Activated CD8-positive, alpha-beta T cell treated with anti-CD3 and anti-CD28 coated beads, Interleukin-2, amount 10 ng/mL, durations not matched to agents 7 days and 5 days (primary cell): ENCODE measurements around the gene MID1. TPM values are rescaled to one million over a fixed set of nuclear protein-coding genes. Genes with fewer than 3 reads are reported as not detected.

Experiments used
- ATAC-seq: fragments of 150-1000 bp; cut with Tn5 transposase; one replicate; pipeline ENCODE4 v1.10.0; 2021; ENCODE audit warnings: moderate library complexity
- CTCF ChIA-PET: fragments of 350-600 bp; sonication (Branson Sonifier 250); formaldehyde crosslinking; loops from one replicate; lab custom pipeline; 2021; ENCODE audit warnings: antibody characterized with exemption; lab: Charles Lee
- POLR2A ChIA-PET: fragments of 350-600 bp; sonication (Branson Sonifier 250); formaldehyde crosslinking; loops from one replicate; lab custom pipeline; 2021; ENCODE audit warnings: antibody characterized with exemption; lab: Charles Lee
- DNase-seq: peaks from one replicate; pipeline ENCODE4 v3.0.0-alpha.2; 2020
- H3K27ac Mint-ChIP-seq: one replicate; pipeline ENCODE4 v1.8.0; 2021; ENCODE audit warnings: mild to moderate bottlenecking, mixed read lengths
- H3K27me3 Mint-ChIP-seq: one replicate; pipeline ENCODE4 v1.8.0; 2021; ENCODE audit warnings: low read depth, mixed read lengths
- H3K36me3 Mint-ChIP-seq: one replicate; pipeline ENCODE4 v1.8.0; 2021; ENCODE audit warnings: low read depth, mixed read lengths
- H3K4me1 Mint-ChIP-seq: one replicate; pipeline ENCODE4 v1.8.0; 2021; ENCODE audit warnings: low read depth, mixed read lengths
- H3K4me3 Mint-ChIP-seq: one replicate; pipeline ENCODE4 v1.8.0; 2021; ENCODE audit warnings: mild to moderate bottlenecking, mixed read lengths
- H3K9me3 Mint-ChIP-seq: one replicate; pipeline ENCODE4 v1.8.0; 2022; ENCODE audit warnings: mixed read lengths; ENCODE audit not compliant: insufficient read depth
- total RNA-seq, 2 experiments: library from RNA; stranded (reverse); gene quantifications; one replicate each; pipeline ENCODE4 v1.2.3, GENCODE V29; 2021

The MID1 gene
- total RNA-seq, 2 experiments from 2014 or later: 0.11 to 0.23 TPM

GRCh38 chrX:10447564-10448214, 172.7 kb downstream of the MID1 start:
- ChIA-PET POLR2A (no interaction called here), CTCF (no interaction called here)
- no peak for ATAC-seq
- no peak overlapping the region for H3K27ac Mint-ChIP-seq
- H3K4me3 Mint-ChIP-seq: no peak overlapping the region
- H3K9me3 Mint-ChIP-seq: no peaks in the 10 kb centered on the region
- DNase-seq: no peak
- no peaks in the 10 kb centered on the region for H3K36me3 Mint-ChIP-seq
- no peaks in the 10 kb centered on the region for H3K4me1 Mint-ChIP-seq
- H3K27me3 Mint-ChIP-seq: no peaks in the 10 kb centered on the region

GRCh38 chrX:10444204-10444603, 176.2 kb downstream of the MID1 start:
- DNase-seq: no peak
- no peak overlapping the region for H3K4me3 Mint-ChIP-seq
- ATAC-seq: no peak

GRCh38 chrX:10441464-10441863, 178.9 kb downstream of the MID1 start:
- ChIA-PET POLR2A (no interaction called here), CTCF (no interaction called here)
- Mint-ChIP-seq H3K9me3 (no peaks in the 10 kb centered on the region), H3K27me3 (no peaks in the 10 kb centered on the region), H3K4me1 (no peaks in the 10 kb centered on the region), H3K36me3 (no peaks in the 10 kb centered on the region), H3K27ac (no peak overlapping the region), H3K4me3 (no peak overlapping the region)
- ATAC-seq (no peak), DNase-seq (no peak)

More at GRCh38 chrX:10444204-10444603, 176.2 kb downstream of the MID1 start:
- POLR2A ChIA-PET: no interaction called here
- Mint-ChIP-seq H3K27me3 (no peaks in the 10 kb centered on the region), H3K36me3 (no peaks in the 10 kb centered on the region), H3K4me1 (no peaks in the 10 kb centered on the region), H3K9me3 (no peaks in the 10 kb centered on the region), H3K27ac (no peak overlapping the region)
- CTCF ChIA-PET: no interaction called here

GRCh38 chrX:10433296-10433965, 187.0 kb downstream of the MID1 start:
- ATAC-seq (no peak), DNase-seq (no peak)
- H3K27ac Mint-ChIP-seq: no peak overlapping the region
- H3K4me3 Mint-ChIP-seq: no peak overlapping the region
- no peaks in the 10 kb centered on the region for H3K4me1 Mint-ChIP-seq
- no peaks in the 10 kb centered on the region for H3K27me3 Mint-ChIP-seq
- H3K36me3 Mint-ChIP-seq: no peaks in the 10 kb centered on the region
- H3K9me3 Mint-ChIP-seq: no peaks in the 10 kb centered on the region
- ChIA-PET CTCF (no interaction called here), POLR2A (interaction anchor here (0.6 kb wide), 1 partner anchor 73 kb away, joined by 3 read pairs; no protein-coding TSS in a partner anchor)

- DNase-seq (no peak), ATAC-seq (no peak)
- ChIA-PET CTCF (no interaction called here), POLR2A (no interaction called here)
- Mint-ChIP-seq H3K4me3 (no peak overlapping the region), H3K4me1 (no peaks in the 10 kb centered on the region), H3K27ac (no peak overlapping the region), H3K9me3 (no peaks in the 10 kb centered on the region), H3K27me3 (no peaks in the 10 kb centered on the region), H3K36me3 (no peaks in the 10 kb centered on the region)
Observed at GRCh38 chrX:10429908-10430307, 190.5 kb downstream of the MID1 start.

- H3K36me3 Mint-ChIP-seq: no peaks in the 10 kb centered on the region
- no peak overlapping the region for H3K27ac Mint-ChIP-seq
- ATAC-seq: no peak
- H3K4me1 Mint-ChIP-seq: no peaks in the 10 kb centered on the region
- DNase-seq: no peak
- H3K27me3 Mint-ChIP-seq: no peaks in the 10 kb centered on the region
- H3K9me3 Mint-ChIP-seq: no peaks in the 10 kb centered on the region
- H3K4me3 Mint-ChIP-seq: no peak overlapping the region
- ChIA-PET POLR2A (no interaction called here), CTCF (no interaction called here)
Observed at GRCh38 chrX:10427249-10427648, 193.1 kb downstream of the MID1 start.

GRCh38 chrX:10423716-10424115, 196.7 kb downstream of the MID1 start:
- H3K9me3 Mint-ChIP-seq: no peaks in the 10 kb centered on the region
- no peaks in the 10 kb centered on the region for H3K4me1 Mint-ChIP-seq
- ChIA-PET CTCF (no interaction called here), POLR2A (no interaction called here)
- no peaks in the 10 kb centered on the region for H3K36me3 Mint-ChIP-seq
- no peak overlapping the region for H3K4me3 Mint-ChIP-seq
- no peak overlapping the region for H3K27ac Mint-ChIP-seq
- ATAC-seq: no peak
- DNase-seq: no peak
- no peaks in the 10 kb centered on the region for H3K27me3 Mint-ChIP-seq

GRCh38 chrX:10420134-10420533, 200.3 kb downstream of the MID1 start:
- ATAC-seq (no peak), DNase-seq (no peak)
- Mint-ChIP-seq H3K36me3 (no peaks in the 10 kb centered on the region), H3K27me3 (no peaks in the 10 kb centered on the region), H3K9me3 (no peaks in the 10 kb centered on the region), H3K4me3 (no peak overlapping the region), H3K4me1 (no peaks in the 10 kb centered on the region), H3K27ac (no peak overlapping the region)
- ChIA-PET CTCF (no interaction called here), POLR2A (no interaction called here)

- H3K27ac Mint-ChIP-seq: no peak overlapping the region
- no peaks in the 10 kb centered on the region for H3K36me3 Mint-ChIP-seq
Observed at GRCh38 chrX:10416424-10416823, 204.0 kb downstream of the MID1 start.

GRCh38 chrX:10415306-10416001, 204.9 kb downstream of the MID1 start:
- H3K4me3 Mint-ChIP-seq: no peak overlapping the region
- no peak for DNase-seq
- no peaks in the 10 kb centered on the region for H3K9me3 Mint-ChIP-seq
- POLR2A ChIA-PET: no interaction called here
- CTCF ChIA-PET: no interaction called here
- H3K27me3 Mint-ChIP-seq: no peaks in the 10 kb centered on the region
- no peak overlapping the region for H3K27ac Mint-ChIP-seq
- H3K36me3 Mint-ChIP-seq: no peaks in the 10 kb centered on the region
- H3K4me1 Mint-ChIP-seq: no peaks in the 10 kb centered on the region
- no peak for ATAC-seq

More at GRCh38 chrX:10416424-10416823, 204.0 kb downstream of the MID1 start:
- no peak overlapping the region for H3K4me3 Mint-ChIP-seq
- ChIA-PET POLR2A (no interaction called here), CTCF (no interaction called here)
- DNase-seq: no peak
- no peaks in the 10 kb centered on the region for H3K9me3 Mint-ChIP-seq
- no peak for ATAC-seq
- H3K4me1 Mint-ChIP-seq: no peaks in the 10 kb centered on the region
- no peaks in the 10 kb centered on the region for H3K27me3 Mint-ChIP-seq

- no peaks in the 10 kb centered on the region for H3K4me1 Mint-ChIP-seq
- no peak for DNase-seq
- POLR2A ChIA-PET: no interaction called here
Observed at GRCh38 chrX:10414862-10415261, 205.5 kb downstream of the MID1 start.

GRCh38 chrX:10414156-10414824, 206.1 kb downstream of the MID1 start:
- H3K27ac Mint-ChIP-seq: no peak overlapping the region
- DNase-seq (no peak), ATAC-seq (no peak)
- ChIA-PET POLR2A (no interaction called here), CTCF (no interaction called here)
- H3K4me3 Mint-ChIP-seq: no peak overlapping the region
- no peaks in the 10 kb centered on the region for H3K27me3 Mint-ChIP-seq
- H3K4me1 Mint-ChIP-seq: no peaks in the 10 kb centered on the region
- H3K9me3 Mint-ChIP-seq: no peaks in the 10 kb centered on the region
- no peaks in the 10 kb centered on the region for H3K36me3 Mint-ChIP-seq

More at GRCh38 chrX:10414862-10415261, 205.5 kb downstream of the MID1 start:
- Mint-ChIP-seq H3K36me3 (no peaks in the 10 kb centered on the region), H3K4me3 (no peak overlapping the region), H3K9me3 (no peaks in the 10 kb centered on the region), H3K27ac (no peak overlapping the region), H3K27me3 (no peaks in the 10 kb centered on the region)
- no peak for ATAC-seq
- CTCF ChIA-PET: no interaction called here
